Measurements from ENCODE around the gene MARK3. TPM values are rescaled to one million over a fixed set of nuclear protein-coding genes. Genes with fewer than 3 reads are reported as not detected.
"Not testable (repeated sequence)": the region's sequence is repeated elsewhere in the genome, so short reads cannot be mapped to it uniquely, and the experiment has no call there.

MARK3 gene
- polyA plus RNA-seq (2014; cell fraction: cytosol; rRNA removed), result 22.5 and 28.3 TPM in 2 replicates
- 39.1 and 41.1 TPM in 2 replicates for polyA plus RNA-seq (2014; cell fraction: nucleus; rRNA removed)

DNA sequence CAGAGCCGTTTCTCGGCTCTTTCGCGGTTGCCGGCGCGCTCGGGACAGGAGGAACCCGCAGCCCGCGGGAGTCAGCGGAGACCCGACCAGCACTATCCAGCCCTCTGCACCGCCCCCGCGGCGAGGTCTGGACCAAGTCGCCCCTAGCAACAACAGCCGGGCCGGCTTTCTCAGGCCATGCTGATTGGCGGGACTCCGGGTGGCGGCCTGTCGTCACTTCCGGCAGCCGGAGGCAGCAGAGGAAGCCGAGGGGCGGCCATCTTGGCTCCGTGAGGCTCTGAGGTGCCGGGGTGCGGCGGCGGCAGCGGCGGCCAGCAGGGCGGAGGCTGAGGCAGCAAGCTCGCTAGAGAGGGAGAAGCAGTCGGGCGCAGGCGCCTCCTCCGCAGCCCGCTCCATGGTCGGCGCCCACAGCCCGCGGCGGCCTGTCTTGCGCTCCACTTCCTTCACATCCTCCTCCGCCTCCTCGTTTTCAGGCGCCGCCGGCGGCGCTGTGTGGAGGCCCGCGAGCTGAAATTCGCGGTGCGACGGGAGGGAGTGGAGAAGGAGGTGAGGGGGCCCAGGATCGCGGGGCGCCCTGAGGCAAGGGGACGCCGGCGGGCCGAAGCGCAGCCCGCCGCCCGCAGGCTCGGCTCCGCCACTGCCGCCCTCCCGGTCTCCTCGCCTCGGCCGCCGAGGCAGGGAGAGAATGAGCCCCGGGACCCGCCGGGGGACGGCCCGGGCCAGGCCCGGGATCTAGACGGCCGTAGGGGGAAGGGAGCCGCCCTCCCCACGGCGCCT, at the start of gene MARK3:
Gene MARK3 (plus strand): TSS at position 264 of the 777 bp plus-strand sequence. CDS start 615 bp downstream, outside the sequence.
- DNase-seq (ENCODE audit: low spot score), result peak; percentile 90

DNA sequence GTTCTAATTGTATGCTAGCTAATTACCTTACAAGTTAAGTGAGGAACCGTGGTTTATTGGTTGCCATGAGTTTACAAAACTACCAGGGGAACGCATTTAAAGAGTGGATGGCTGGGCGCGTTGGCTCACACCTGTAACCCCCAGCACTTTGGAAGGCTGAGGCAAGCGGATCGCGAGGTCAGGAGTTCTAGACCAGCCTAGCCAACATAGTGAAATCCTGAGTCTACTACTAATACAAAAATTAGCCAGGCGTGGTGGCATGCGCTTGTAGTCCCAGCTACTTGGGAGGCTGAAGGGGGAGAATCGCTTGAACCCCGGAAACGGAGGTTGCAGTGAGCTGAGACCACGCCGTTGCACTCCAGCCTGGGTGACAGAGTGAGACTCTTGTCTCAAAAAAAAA, 49.0 kb upstream of the MARK3 start:
- no peak for DNase-seq (ENCODE audit: low spot score)

DNA sequence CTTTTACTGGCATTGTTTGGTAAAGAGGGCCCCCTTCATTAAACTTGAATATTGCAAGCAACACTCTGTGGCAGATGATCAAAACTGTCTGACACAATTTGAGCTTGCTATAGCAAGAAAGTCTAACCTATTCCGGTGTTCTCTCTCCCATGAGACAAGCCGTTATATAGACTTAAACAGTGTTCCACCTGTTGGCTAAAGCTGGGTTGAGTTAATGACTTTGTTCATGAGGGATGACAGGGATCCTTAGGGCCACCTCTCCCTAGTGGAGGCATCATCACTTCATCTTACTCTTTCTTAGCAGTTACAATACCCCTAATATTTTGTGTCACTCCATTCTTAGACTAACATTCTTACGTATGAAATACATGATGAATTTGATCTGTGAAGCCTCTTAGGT, 47.4 kb upstream of the MARK3 start:
- DNase-seq (ENCODE audit: low spot score), result no peak

DNA sequence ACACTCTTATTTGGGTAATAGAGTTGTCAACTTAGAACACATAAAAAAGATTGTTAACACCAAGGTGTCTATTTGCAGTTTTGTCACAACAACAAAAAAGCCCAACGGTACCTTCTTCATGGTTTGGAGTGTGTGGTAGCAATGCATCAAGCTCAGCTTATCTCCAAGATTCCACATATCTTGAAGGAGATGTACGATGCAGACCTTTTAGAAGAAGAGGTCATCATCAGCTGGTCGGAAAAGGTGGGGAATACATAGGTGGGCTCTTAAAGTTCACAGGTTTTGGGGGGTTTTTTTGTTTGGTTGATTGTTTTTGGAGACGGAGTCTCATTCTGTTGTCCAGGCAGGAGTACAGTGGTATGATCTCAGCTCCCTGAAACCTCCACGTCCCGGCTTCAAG, 45.7 kb upstream of the MARK3 start:
- no peak for DNase-seq (ENCODE audit: low spot score)

DNA sequence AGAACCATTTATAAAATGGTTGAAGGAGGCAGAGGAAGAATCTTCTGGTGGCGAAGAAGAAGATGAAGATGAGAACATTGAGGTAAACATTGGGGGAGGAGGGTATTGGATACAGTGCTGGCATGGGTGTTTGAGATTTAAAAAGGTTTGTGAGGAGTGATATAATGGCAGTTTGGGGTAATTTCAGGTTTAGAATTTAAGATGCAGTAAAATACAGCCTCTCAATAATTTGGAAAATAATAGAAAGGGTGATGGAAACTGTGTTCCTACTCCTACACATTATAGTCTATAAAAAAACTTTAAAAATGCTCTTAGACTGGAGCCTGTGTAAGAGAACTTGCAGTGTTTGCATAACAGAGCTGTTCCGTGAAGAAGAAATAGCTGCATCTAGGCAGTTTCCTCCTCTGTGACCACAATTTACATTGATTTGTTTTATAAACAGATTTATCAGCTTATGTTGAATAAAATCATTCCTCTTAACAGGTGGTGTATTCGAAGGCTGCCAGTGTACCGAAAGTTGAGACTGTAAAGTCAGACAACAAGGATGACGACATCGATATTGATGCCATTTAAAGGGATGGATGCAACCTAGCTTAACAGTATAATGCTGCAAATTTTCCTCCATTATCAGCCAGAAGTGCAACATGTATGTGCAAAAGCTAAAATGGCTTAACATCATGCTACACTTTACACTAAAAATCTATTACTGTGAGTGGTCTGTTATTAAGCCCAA, 44.6 kb upstream of the MARK3 start:
- DNase-seq (ENCODE audit: low spot score), result no peak

DNA sequence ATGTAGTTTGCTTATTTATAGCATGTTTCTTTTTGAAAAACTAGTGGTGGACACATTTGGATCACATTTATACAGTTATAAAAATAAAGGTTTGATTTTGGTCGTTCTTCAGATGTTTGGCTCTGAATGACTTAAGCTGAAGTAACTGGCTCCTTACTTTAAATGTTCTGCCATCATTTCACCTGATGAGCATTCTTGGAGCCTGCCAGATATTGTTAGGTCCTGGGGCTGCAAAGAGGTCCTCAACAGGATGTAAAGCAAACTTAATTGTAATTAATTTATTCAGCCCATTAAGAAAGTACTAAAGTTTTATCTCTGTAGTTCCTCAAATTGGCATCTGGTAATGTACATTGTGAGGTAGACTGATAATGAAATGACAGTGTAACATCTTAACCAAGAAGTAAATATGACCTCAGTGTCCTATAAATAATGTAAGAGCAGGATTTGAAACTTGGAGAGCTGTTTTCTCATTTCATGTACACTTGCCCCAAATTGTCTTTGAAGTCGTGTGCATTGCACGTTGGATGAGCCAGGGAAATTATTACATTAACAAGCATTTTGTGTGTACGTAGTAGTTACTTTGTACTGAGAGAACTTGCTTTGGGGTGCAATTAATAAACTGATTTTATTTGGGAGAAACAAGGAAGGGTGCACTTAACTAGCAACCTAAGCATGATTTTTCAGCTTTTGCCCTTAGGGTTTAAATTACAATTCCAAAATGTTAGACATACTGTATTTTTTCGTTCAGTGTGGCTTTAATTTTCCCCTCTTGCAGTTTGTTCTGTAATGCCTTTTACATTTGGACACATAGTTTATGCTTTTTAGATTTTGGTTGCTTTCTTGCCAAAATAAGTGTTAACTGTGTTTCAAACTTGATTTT, 43.7 kb upstream of the MARK3 start:
- no peak for DNase-seq (ENCODE audit: low spot score)

DNA sequence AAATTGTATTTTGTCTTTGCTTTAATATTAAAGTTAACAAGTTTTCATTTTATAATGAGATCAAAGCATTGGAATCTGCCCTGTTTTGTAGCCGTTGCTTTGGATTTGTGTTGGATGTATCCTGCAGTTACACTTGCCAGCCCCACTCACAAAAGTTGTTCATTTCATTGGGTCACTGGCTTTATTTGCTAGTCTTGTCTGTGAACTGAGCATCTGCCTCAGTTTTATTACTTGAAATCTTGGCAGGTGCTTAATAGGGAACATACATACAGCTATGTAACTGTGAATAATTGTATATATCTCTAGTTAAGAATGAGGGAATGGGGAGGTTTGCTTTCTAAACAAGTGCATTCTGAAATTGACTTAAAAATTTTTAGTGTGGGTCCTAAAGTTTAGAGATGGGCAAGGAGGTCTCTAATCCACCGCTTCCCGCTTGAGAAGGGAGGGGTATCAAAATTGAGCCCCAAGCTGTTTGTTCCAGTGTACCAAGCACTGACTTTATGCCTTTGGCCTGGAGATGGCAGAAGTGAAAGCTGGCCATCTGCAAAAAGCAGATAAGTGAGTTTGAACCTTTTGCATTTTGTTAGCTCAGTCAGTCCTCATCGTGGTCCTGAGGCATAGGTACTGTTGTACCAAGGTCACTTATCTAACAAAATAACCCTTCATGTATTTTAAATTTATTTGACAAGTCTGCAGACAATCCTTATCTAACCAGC, 41.9 kb upstream of the MARK3 start:
- no peak for DNase-seq (ENCODE audit: low spot score)

DNA sequence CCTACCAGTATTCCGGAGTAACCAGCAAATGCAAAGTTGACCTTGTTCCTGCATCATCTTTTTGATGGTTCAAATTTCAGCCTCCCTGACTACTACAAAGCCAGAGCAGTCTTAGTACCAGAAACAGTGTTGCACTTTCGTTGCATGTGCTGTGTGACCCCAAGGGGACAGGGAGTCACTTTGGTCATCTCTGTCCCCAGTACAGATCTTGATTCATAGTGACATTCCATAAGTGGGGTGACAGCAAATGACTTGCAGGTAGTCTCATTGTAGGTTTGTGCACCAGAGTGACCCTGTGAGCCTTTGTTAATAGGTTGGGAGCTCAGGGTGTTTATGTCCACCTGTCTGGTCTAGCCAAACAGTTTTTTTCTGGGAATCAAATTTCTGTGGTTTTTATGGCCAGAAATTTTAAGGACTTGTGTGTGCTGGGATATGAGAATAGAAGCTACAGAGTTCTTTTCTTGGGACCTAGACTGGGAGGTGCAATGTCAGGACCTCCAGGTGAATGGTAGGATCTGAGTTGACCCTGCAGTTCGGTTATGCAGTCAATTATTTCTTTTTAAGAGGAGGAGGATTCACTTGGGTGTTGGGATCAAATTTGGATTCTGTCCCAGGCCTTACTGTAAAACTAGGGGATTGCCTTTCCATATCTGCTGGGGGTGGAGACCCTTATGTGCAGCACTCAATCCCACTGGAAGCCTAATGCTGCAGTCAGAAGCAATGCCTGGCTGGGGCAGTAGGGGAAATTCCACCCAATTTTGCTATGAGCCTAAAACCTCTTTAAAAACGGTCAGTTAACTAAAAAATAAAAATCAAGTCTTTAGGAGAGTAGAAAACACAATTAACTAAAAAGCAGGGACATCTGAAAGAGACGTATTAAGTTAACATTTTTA, 41.1 kb upstream of the MARK3 start:
- DNase-seq (ENCODE audit: low spot score), result no peak

DNA sequence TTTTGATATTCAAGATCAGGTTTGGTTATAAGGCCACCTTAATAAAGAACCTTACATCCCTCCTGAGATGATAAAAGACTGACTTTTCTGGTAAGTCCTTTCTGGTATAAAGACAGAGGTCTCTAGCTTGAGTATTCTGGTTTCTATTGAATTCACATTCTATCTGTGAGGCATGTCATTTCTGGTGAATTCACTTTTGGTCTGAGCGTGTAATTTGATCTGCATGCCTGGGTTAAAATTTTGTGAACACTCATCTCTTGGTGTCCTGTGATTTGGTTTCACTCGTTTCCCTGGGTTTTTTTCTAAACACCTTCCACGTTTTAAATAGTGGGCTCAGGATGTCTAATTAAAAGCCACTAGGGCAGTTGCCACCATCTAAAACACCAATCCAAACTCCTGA, 38.9 kb upstream of the MARK3 start:
- no peak for DNase-seq (ENCODE audit: low spot score)

DNA sequence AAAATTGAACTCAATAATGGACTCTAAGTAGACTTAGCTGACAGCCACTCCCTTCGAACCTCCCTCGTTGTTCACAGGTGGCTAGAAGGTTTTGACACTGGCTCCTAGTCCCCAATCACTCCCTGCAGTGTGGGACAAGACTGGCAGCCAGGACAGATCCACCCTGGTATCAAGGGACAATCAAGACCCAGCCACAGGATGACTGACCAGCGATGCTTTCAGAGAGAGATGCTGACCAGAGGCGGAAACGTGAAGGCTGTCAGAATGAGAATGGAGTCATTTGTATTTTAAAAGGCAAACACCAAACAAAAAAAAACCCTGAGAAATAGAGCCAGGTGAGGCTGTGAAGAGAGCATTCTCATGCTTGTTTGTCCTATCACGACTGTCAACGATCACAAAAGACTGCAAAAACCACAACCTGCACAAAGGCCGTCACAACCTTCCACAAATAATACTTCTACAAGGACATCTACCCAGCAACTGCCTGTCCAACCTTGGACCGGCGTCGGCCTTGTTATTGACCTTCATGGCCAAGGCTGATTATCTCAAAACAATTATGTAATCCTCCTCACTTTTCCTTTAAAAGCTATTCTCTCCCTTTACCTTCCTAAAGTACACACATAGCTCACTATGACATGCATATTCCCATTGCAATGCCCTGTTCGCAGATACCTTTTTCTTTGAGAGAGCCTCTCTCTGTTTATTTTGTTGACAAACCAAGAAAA, 38.0 kb upstream of the MARK3 start:
- DNase-seq (ENCODE audit: low spot score), result no peak

DNA sequence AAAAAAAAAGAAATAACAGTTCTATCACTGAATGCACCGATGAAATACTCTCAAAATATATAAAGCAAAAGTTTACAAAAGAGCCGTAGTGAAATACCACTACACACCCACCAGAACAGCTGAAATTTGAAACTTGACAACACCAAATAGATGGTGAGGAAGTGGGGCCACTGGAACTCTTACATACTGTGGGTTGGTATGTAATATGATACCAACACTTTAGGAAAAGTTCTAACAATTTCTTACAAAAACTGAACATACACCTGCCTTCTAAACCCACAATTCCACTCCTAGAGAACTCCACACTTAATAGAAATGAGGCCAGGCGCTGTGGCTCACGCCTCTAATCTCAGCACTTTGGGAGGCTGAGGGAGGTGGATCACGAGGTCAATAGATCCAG, 37.1 kb upstream of the MARK3 start:
- DNase-seq (ENCODE audit: low spot score), result no peak

DNA sequence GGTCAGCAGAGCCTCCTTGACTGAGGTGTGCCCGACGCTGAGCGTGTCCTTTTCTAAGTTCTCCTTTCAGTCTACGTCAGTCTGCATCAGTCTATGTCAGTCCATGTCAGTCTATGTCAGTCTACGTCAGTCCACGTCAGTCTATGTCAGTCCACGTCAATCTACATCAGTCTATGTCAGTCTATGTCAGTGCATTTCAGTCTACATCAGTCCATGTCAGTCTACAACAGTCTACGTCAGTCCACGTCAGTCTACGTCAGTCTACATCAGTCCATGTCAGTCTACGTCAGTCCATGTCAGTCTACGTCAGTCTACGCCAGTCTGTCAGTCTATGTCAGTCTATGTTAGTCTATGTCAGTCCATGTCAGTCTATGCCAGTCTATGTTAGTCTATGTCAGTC, 35.2 kb upstream of the MARK3 start:
- DNase-seq (ENCODE audit: low spot score), result no peak

DNA sequence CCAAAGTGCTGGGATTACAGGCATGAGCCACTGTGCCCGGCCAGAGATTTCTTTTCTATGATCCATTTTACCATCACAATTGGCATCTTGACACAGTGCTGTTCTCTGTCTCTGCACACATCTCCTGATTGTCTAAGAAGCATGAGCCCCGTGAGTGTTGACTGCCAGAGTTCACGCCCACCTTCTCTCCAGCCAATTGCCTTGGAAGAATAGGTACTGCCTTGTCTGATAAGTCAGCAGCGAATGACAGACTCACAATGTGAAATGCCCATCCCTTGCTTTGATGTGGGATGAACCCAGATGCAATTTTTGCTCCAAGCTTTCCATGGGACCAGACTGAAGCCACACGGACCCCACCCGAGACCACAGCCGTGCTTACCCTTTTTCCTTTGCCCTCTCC, 31.9 kb upstream of the MARK3 start:
- DNase-seq (ENCODE audit: low spot score), result no peak

DNA sequence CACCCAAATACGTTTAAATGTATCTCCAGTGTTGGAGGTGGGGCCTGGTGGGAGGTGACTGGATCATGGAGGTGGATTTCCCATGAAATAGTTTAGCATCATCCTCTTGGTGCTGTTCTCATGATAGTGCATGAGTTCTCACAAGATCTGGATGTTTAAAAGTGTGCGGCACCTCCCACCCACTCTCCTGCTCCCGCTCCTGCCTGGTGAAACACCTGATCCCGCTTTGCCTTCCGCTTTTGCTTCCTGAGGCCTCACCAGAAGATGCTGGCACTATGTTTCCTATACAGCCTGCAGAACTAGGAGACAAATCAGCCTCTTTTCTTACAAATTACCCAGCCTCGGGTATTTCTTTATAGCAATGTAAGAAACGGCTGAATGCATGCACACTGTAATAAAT, 31.1 kb upstream of the MARK3 start:
- DNase-seq (ENCODE audit: low spot score), result no peak

DNA sequence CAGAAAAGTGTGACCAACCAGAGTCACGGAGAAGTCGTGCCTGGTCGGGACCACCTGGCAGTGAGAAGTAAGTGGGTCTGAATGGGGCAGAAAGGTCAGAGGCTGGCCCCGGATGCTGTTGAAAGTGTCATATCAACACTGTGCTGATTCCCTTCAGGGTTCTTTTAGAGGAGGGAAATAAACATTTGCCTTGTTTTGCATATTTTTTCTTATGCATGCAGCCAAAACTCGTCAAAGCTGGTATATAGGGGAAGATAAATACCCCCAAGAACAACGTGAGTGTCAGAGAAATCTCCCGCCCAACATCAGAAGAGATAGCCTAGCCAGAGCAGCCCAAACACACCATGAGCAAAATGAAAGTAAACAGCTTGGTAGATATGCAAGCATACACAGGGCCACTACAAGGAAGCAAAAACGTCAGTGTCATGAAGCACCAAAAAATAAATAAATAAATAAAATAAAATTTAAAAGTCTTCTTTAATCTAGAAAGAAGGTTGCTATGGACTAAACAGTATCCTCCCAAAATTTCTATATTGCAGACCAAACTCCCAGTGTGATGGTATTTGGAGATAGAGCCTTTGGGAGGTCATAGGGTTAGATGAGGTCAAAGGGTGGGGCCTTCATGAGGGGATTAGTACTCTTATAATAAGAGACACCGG, 29.1 kb upstream of the MARK3 start:
- no peak for DNase-seq (ENCODE audit: low spot score)

DNA sequence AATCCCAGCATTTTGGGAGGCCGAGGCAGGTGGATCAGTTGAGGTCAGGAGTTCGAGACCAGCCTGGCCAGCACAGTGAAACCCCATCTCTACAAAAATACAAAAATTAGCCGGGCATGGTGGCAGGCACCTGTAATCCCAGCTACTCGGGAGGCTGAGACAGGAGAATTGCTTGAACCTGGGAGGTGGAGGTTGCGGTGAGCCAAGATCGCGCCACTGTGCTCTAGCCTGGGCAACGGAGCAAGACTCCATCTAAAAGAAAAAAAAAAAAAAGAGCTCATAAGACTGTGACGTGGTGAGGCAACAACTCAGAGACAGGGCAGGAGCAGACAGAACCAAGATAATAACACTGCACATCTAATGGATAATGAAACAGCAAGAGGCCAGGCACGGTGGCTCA, 27.7 kb upstream of the MARK3 start:
- DNase-seq (ENCODE audit: low spot score), result not testable (repeated sequence)

DNA sequence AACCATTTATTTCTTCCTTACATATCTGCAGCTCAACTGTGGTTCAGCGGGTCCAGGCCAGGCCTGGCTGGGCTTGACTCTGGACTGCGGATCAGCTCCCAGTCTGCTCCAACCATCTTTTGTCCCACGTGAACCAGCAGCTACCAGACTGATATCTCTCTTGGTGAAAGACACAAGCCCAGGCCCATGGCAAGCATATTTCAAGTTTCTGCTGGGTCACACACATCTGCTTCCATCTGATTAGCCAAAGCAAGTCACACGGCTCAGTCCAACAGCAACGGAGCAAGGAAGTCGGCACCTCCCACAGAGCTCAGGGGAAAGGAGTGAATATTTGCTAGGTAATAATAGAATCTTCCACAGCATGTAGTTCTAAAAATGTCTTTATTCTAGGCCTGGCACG, 24.7 kb upstream of the MARK3 start:
- no peak for DNase-seq (ENCODE audit: low spot score)

DNA sequence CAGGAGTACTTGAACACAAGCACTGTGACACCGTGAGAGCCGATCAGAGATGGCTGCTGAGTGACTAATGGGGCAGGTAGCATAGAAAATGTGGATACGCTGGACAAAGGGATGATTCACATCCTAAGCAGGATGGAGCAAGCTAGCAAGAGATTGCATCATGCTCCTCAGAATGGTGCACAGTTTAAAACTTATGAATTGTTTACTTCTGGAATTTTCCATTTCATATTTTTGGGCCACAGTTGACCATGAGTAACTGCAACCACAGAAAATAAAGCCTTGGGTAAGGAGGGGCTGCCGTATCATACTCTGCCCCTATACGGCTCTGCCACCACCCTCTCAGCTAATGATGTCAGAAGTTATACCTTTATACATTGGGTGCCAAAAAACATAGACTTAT, 23.3 kb upstream of the MARK3 start:
- DNase-seq (ENCODE audit: low spot score), result no peak

DNA sequence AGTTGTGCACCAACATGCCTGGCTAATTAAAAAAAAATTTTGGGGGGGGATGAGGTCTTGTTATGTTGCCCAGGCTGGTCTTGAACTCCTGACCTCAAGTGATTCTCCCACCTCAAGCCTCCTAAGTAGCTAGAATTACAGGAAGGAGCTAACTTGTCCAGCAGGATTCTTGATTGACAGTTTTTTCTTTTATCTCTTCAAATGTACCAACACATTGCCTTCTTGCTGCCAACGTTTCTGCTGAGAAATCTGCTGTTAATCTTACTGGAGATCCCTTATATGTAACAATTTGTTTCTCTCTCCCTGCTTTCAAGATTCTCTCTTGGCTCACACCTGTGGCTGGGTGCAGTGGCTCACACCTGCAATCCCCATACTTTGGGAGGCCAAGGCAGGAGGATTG, 22.4 kb upstream of the MARK3 start:
- no peak for DNase-seq (ENCODE audit: low spot score)

Measured in SK-N-DZ (cell line).